HepG2 (cell line): Measurements from ENCODE around the gene ELMOD3. TPM values are rescaled to one million over a fixed set of nuclear protein-coding genes. Genes with fewer than 3 reads are reported as not detected.

Source experiments
- HHEX ChIP-seq: IDR thresholded peaks from 2 replicates; pipeline ENCODE4 v1.6.1; 2016; ENCODE audit warnings: control low read depth
- MED8 ChIP-seq: sonication (generic); formaldehyde crosslinking; IDR thresholded peaks from 2 replicates; pipeline ENCODE4 v1.8.1; 2023; ENCODE audit warnings: mild to moderate bottlenecking, missing genetic modification reagents; ENCODE audit not compliant: insufficient replicate concordance
- MYC ChIP-seq: sonication (generic); formaldehyde crosslinking; IDR thresholded peaks from 2 replicates; pipeline ENCODE4 v1.9.0; 2021; ENCODE audit warnings: missing genetic modification reagents, borderline replicate concordance
- NCOR1 ChIP-seq: fragments of 200-600 bp; sonication (generic); IDR thresholded peaks from 2 replicates; pipeline ENCODE4 v1.7.0; 2017; ENCODE audit warnings: antibody characterized with exemption, low read length, borderline replicate concordance
- PHF20 ChIP-seq: sonication (generic); formaldehyde crosslinking; IDR thresholded peaks from 2 replicates; pipeline ENCODE4 v1.5.0; 2020; ENCODE audit warnings: mild to moderate bottlenecking, missing genetic modification reagents
- SP4 ChIP-seq: sonication (generic); formaldehyde crosslinking; IDR thresholded peaks from 2 replicates; pipeline ENCODE4 v1.8.1; 2023; ENCODE audit warnings: mild to moderate bottlenecking, missing genetic modification reagents
- ZNF260 ChIP-seq: sonication (generic); formaldehyde crosslinking; IDR thresholded peaks from 2 replicates; pipeline ENCODE4 v1.4.0; 2020; ENCODE audit warnings: missing genetic modification reagents, low read depth, mild to moderate bottlenecking, borderline replicate concordance
- ZNF333 ChIP-seq: sonication (generic); formaldehyde crosslinking; IDR thresholded peaks from 2 replicates; pipeline ENCODE4 v1.4.0; 2020; ENCODE audit warnings: mild to moderate bottlenecking, missing genetic modification reagents, borderline replicate concordance
- ZNF382 ChIP-seq: sonication (generic); formaldehyde crosslinking; IDR thresholded peaks from 2 replicates; pipeline ENCODE4 v1.5.0; 2020; ENCODE audit warnings: missing genetic modification reagents, mild to moderate bottlenecking, borderline replicate concordance
- ZSCAN9 ChIP-seq: IDR thresholded peaks from 2 replicates; pipeline ENCODE4 v1.6.1; 2016; ENCODE audit warnings: borderline replicate concordance
- polyA plus RNA-seq, 8 experiments: library from polyadenylated mRNA; depleted of rRNA in 3 of 8; stranded (reverse) in 7 of 8; unstranded in 1 of 8; fragments of >200 nt; fragmentation: Illumina TruSeq in 4 of 8; extraction: Trizol in 4 of 8; gene quantifications; 2 replicates each; pipeline versions ENCODE4 v1.2.1 to v1.2.3, GENCODE V29; 2011 to 2016; ENCODE audit warnings: low read depth in 4 of 8, missing spikeins in 1 of 8, mixed read lengths in 1 of 8; ENCODE audit not compliant: insufficient read depth in 1 of 8
- total RNA-seq, 5 experiments: library from RNA; depleted of rRNA; stranded (reverse); fragments of >200 nt; fragmentation: Illumina TruSeq; extraction: Trizol; gene quantifications; 2 replicates each; pipeline ENCODE4 v1.2.3, GENCODE V29; 2016; ENCODE audit warnings: low read depth in 1 of 5
- TF ChIP-seq, protein P1 (sequence below): sonication (generic); formaldehyde crosslinking; IDR thresholded peaks from 2 replicates; pipeline ENCODE4 v1.4.0; 2020; ENCODE audit warnings: missing genetic modification reagents, borderline replicate concordance
- TF ChIP-seq, protein P2 (sequence below): IDR thresholded peaks from 2 replicates; pipeline ENCODE4 v1.6.1; 2016; ENCODE audit warnings: missing biosample characterization, missing genetic modification reagents, low read depth
- TF ChIP-seq, protein P3 (sequence below): sonication (generic); formaldehyde crosslinking; IDR thresholded peaks from 2 replicates; pipeline ENCODE4 v1.5.1; 2020; ENCODE audit warnings: mild to moderate bottlenecking, missing genetic modification reagents
- TF ChIP-seq, protein P4 (sequence below): sonication (generic); formaldehyde crosslinking; IDR thresholded peaks from 2 replicates; pipeline ENCODE4 v1.8.1; 2023; ENCODE audit warnings: missing genetic modification reagents, inconsistent platforms, borderline replicate concordance

ELMOD3 gene
- total and polyA plus RNA-seq, 2 of the 13 experiments (the other 11 are each of a cell fraction or from before 2014, with no cell fraction given): 13.3 to 19.5 TPM

DNA sequence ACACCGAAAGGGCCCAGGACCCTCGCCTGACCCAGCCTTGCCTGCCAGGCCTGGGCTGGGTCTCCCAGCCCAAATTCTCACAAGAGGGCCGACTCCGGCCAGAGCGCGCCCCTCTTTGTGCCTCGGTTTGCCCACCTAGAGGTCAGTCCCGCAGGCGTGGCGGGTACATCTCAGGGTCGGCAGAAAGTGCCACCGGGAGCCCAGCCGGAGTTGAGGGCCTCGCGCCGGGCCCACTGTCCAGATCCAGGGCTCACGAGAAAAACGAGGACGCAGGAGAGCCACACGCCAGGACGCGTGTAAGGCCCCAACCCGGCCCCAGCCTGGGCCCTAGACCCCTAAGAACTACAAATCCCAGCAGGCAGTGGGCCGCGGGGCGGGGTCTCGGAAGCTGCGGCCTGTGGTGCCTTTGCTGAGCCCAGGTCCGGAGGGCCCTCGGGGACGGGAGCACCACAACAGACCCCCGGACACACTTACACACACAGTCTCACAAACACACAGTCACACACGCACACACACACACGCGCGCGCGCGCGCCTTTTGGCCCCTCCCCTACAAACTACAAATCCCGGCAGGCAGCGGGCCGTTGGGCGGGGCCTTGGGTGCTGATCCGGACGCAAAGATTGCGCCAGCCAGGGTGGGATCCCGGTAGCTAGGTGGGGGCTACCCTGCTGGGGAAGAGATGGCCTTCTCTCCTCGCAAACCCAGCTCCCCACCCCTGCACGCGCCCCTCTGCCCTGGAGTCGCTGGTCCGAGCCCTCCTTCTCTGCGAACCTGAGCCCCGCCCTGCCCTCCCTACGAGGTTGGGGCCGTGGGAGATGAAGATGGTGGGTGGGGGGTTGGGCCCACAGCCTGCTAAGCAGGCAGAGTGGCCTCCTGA is 63.8 kb downstream of the ELMOD3 start, which contains the start of gene SH2D6 (continued):
- TF ChIP-seq, protein P1, sequence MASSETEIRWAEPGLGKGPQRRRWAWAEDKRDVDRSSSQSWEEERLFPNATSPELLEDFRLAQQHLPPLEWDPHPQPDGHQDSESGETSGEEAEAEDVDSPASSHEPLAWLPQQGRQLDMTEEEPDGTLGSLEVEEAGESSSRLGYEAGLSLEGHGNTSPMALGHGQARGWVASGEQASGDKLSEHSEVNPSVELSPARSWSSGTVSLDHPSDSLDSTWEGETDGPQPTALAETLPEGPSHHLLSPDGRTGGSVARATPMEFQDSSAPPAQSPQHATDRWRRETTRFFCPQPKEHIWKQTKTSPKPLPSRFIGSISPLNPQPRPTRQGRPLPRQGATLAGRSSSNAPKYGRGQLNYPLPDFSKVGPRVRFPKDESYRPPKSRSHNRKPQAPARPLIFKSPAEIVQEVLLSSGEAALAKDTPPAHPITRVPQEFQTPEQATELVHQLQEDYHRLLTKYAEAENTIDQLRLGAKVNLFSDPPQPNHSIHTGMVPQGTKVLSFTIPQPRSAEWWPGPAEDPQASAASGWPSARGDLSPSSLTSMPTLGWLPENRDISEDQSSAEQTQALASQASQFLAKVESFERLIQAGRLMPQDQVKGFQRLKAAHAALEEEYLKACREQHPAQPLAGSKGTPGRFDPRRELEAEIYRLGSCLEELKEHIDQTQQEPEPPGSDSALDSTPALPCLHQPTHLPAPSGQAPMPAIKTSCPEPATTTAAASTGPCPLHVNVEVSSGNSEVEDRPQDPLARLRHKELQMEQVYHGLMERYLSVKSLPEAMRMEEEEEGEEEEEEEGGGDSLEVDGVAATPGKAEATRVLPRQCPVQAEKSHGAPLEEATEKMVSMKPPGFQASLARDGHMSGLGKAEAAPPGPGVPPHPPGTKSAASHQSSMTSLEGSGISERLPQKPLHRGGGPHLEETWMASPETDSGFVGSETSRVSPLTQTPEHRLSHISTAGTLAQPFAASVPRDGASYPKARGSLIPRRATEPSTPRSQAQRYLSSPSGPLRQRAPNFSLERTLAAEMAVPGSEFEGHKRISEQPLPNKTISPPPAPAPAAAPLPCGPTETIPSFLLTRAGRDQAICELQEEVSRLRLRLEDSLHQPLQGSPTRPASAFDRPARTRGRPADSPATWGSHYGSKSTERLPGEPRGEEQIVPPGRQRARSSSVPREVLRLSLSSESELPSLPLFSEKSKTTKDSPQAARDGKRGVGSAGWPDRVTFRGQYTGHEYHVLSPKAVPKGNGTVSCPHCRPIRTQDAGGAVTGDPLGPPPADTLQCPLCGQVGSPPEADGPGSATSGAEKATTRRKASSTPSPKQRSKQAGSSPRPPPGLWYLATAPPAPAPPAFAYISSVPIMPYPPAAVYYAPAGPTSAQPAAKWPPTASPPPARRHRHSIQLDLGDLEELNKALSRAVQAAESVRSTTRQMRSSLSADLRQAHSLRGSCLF (CRISPR knock-in tag): peak; percentile 4; the same call in 1 of the 2 replicates
- TF ChIP-seq MYC (CRISPR knock-in tag) (peak; percentile 96), ZSCAN9 (CRISPR knock-in tag) (peak; percentile 89), ZNF333 (CRISPR knock-in tag) (0 out of 2 replicates have a peak, but pooled peaks have one; percentile 27), HHEX (CRISPR knock-in tag) (no peak), NCOR1 (no peak), PHF20 (CRISPR knock-in tag) (peak; percentile 37; the same call in 1 of the 2 replicates), SP4 (CRISPR knock-in tag) (peak; percentile 97), ZNF382 (no peak), MED8 (CRISPR knock-in tag) (peak; percentile 22), ZNF260 (CRISPR knock-in tag) (no peak)
- TF ChIP-seq, protein P2, sequence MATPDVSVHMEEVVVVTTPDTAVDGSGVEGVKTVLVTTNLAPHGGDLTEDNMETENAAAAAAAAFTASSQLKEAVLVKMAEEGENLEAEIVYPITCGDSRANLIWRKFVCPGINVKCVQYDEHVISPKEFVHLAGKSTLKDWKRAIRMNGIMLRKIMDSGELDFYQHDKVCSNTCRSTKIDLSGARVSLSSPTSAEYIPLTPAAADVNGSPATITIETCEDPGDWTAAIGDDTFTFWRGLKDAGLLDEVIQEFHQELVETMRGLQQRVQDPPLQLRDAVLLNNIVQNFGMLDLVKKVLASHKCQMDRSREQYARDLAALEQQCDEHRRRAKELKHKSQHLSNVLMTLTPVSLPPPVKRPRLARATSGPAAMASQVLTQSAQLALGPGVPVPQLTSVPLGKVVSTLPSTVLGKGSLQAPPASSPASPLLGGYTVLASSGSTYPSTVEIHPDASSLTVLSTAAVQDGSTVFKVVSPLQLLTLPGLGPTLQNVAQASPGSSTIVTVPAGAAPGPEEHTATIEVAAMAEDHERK (CRISPR knock-in tag): peak; percentile 64; the same call in 1 of the 2 replicates
- TF ChIP-seq, protein P3, sequence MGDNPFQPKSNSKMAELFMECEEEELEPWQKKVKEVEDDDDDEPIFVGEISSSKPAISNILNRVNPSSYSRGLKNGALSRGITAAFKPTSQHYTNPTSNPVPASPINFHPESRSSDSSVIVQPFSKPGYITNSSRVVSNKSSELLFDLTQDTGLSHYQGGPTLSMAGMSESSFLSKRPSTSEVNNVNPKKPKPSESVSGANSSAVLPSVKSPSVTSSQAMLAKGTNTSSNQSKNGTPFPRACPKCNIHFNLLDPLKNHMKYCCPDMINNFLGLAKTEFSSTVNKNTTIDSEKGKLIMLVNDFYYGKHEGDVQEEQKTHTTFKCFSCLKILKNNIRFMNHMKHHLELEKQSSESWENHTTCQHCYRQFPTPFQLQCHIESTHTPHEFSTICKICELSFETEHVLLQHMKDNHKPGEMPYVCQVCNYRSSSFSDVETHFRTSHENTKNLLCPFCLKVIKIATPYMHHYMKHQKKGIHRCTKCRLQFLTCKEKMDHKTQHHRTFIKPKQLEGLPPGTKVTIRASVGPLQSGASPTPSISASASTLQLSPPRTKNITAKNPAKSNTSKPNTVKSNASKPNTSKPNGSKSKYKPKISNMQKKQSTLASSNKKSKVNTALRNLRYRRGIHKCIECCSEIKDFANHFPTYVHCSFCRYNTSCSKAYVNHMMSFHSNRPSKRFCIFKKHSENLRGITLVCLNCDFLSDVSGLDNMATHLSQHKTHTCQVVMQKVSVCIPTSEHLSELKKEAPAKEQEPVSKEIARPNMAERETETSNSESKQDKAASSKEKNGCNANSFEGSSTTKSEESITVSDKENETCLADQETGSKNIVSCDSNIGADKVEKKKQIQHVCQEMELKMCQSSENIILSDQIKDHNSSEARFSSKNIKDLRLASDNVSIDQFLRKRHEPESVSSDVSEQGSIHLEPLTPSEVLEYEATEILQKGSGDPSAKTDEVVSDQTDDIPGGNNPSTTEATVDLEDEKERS: peak; percentile 82
- TF ChIP-seq, protein P4, sequence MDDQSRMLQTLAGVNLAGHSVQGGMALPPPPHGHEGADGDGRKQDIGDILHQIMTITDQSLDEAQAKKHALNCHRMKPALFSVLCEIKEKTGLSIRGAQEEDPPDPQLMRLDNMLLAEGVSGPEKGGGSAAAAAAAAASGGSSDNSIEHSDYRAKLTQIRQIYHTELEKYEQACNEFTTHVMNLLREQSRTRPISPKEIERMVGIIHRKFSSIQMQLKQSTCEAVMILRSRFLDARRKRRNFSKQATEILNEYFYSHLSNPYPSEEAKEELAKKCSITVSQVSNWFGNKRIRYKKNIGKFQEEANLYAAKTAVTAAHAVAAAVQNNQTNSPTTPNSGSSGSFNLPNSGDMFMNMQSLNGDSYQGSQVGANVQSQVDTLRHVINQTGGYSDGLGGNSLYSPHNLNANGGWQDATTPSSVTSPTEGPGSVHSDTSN (CRISPR knock-in tag): no peak
